ENCODE measurements around the gene ARL14EP.

ARL14EP gene

GRCh38 chr11:30326906-30327305, 4.0 kb downstream of the ARL14EP start:
- no peak for DNase-seq (ENCODE audit: low read depth)

DNA sequence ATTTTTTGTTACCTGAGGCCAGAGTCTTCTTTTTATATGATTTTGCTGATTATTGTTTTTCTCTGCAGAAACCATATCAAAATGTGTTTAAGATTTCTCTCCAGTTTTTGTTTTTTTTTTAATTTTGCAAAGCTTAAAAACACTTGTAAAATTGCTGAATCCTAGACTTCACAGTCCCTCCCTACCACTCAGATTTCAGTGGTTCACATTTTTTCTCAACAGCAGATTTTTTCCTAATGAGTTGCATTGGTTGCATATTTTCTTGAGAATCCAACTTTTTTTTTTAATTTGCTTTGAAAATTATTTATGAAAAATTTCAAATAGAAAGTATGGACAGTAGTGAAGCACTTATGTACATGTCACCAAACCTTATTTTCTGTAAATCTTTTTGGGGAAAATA, 5.8 kb downstream of the ARL14EP start:
- peak; percentile 39 for DNase-seq (ENCODE audit: low read depth)

DNA sequence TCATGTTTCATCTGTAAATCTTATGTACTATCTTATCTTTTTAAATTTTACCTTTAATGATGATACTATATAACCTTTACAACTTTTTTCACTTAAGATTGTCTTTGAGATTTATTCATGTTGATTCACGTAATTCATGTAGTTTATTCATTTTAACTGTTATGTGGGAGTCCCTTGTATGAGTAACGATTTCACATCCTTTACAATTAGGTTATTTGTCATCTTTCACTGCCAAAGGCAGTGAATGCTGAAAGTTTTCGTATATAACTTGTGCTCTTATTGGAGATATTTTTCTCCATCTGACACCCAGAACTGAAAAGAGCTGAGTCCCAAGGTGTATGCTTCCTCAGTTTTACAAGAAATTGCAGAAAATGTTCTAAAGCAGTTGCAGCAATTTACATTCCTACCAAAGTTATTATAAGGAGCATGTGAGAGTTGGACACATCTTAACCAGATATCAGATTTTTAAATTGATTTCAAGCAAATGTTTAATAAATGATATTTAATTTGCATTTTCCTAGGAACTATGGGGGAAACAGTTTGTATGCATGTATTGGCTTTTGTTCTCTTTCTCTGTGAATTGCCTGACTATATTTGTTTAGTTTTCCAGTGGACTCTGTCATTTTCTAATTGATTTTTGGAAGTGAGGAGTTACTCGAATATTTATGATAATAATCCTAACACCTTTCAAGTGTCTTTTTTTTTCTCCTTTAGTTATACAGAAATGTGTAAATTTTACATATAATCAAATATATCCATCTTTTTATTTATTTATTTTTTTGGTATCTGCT, 6.4 kb downstream of the ARL14EP start:
- no peak for DNase-seq (ENCODE audit: low read depth)

GRCh38 chr11:30333405-30333804, 10.5 kb downstream of the ARL14EP start:
- DNase-seq (ENCODE audit: low read depth): no peak

DNA sequence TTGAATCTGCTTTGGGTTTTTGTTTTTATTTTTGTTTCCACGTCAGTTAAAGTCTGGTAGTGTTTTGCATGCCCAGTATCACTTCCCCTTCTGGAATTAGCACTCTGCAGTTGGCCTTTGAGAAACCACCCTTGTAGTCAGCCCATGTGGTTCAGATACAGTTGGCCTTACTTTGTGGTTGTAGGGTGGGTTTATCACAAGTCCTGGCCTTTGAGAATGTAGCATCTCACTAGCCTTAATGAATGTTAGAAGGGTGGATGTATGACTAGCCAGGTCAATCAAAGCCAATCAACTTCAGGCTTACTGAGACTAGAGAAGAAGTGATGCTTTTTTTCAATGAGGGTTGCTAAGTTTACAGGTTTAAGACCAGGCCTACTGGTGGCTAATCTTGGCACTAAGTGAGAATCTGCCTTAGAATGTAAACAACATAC, 19.8 kb downstream of the ARL14EP start:
- no peak for DNase-seq (ENCODE audit: low read depth)

- DNase-seq (ENCODE audit: low read depth): no peak
Measured at GRCh38 chr11:30344085-30344484, 21.2 kb downstream of the ARL14EP start.

DNA sequence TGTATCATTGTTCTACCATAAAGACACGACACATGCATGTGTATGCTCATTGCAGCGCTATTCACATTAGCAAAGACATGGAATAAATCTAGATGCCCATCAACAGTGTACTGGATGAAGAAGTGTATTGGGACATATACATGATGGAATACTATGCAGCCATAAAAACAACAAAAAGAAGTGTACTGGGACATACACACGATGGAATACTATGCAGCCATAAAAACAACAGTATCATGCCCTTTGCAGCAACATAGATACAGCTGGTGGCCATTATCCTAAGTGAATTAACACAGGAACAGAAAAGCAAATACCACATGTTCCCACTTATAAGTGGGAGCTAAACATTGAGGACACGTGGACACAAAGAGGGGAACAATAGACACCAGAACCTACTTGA, 22.7 kb downstream of the ARL14EP start:
- no peak for DNase-seq (ENCODE audit: low read depth)

GRCh38 chr11:30346068-30346688, 23.3 kb downstream of the ARL14EP start:
- DNase-seq (ENCODE audit: low read depth): peak; percentile 32

DNA sequence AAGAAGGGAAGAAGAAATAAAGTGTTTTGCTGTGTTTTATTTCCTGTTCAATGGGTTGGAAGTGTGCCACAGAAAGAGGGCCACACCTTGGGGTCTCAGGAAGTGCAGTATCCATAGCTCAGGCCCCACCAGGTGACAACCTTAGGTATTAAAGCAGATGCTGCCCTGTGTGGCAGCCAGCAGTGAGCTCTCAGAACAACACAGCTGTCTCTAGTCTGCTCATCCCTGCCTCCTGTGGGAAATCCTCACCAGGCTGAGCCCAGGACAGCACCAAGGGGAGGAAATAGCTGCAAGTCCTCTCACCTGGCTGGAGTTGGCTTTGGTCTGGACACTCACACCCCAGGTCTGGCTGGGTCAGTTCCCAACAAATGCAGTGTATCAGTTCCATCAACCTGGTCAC, 25.1 kb downstream of the ARL14EP start:
- DNase-seq (ENCODE audit: low read depth): no peak

- DNase-seq (ENCODE audit: low read depth): no peak
Measured at GRCh38 chr11:30349885-30350284, 27.0 kb downstream of the ARL14EP start.

DNA sequence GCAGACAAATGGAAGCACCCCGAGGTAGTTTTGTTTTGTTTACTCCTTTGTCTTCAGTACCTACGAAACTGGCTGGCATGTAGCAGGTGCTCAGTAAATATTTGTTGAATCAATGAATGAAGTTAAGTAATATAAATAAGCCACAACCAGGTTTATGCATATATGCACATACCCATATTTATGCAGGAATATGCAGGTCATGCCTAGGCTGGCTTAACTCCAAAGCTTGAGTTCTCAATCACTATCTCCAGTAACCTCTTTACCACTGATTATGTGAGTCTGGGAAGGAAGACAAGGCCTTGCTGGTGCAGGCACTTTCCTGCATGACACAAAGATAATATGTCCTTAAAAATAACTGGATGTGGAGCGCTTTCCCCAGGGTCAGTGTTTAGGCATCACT, 27.5 kb downstream of the ARL14EP start:
- DNase-seq (ENCODE audit: low read depth): no peak

DNA sequence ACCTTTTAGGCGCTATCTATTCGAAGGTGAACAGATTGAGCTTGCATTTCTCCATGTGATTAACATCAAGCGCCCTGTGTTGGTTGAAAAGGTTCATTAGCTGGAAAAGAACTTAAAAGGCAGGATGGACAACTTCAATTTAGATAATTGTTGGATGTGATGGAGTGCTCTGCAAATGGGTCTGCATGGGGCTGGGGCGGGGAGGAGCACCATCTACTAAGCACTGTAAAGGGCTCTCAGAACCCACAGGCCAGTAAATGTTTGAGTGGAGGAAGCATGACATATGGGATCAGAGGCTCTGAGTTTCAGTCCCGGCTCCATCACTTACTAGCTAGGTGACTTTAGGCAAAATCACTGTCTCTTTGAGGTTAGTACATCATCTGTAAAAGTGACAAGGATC, 28.2 kb downstream of the ARL14EP start:
- DNase-seq (ENCODE audit: low read depth): no peak

- DNase-seq (ENCODE audit: low read depth): no peak
Measured at GRCh38 chr11:30356391-30356790, 33.5 kb downstream of the ARL14EP start.

DNA sequence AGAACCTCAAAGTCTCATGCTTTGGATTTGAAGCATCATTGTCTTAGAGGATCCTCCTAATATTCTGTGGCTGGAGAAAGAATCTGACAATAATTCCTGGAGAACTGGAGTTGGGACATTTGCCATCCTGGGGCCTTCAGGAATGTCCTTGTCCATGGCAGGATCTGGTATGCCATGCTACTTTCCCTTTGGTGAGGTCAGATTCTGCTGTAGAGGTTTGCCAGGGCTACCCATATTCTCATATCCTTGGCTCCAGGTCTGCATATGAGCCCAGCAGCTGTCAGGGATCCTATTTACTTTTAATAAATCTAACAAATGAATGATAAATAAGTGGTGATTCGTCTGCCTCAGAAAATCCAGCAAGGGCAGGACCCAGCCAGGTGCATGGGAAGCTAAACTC, 35.0 kb downstream of the ARL14EP start:
- no peak for DNase-seq (ENCODE audit: low read depth)

DNA sequence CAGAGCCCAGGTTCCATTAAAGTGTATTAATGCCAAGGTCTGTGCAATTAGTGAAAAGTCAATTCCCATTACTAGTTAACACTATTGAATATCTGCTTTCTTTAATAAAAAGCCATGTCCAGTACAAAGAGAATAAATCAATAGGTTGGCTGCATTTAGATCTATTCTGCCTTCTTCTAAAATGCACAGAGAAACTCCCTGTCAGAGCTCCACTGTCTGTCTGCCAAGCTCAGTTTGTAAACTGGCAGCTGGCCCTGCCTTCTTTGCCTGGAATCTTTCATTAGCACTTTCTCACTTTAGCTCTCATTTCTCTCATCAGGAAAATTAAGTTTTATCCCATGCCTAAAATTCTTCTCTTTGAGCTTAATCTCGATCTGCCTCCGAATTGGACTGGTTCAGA, 35.6 kb downstream of the ARL14EP start:
- no peak for DNase-seq (ENCODE audit: low read depth)

DNA sequence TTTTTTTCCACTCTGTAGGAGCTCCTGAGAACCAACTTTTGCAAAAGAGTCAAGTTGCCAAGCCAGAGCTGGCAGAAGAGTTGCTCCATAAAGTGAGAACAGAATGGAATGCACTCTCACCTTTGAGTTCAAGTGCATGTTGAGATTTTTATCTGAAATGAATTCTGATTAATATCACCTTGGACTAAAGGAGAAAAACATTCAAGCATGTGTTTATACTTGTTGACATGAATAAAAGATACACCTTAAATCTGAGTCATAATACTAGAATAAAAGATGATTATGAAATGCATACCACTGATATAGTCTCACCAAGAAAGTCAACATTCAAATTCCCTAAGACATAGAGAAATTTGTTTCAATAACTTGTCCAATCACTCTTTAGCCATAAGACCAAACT, 37.8 kb downstream of the ARL14EP start:
- no peak for DNase-seq (ENCODE audit: low read depth)

DNA sequence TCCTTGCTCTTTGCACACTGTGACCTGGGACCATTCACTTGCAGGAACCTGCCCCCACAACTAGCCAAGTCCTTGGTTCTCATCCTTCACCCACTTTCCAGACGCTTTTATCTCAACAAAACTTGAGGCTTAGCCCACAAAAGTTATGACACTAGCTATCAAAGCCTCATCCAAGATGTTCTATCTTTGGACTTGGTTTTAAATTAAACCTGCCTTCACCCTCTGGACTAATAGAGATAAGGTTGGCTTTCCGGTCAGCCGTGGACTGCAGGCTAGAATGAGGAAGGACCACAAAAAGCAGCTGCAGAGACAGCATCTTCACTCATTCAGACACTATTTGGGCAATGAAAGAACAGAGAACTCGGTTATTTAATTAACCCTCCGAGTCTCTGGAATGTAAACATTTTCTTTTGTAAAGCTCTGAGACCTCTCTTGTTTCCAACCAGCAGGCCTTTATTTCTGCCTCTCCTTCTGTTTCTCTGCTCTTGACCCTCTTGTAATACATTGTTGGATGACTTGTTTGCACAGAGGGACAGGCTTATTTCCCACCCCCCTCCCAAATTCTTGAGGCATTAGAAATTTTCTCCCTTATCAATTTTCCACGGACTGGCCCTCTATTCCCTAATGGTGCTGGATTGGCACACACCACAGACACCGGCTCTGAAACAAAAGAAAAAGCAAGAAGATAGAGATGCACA, 41.4 kb downstream of the ARL14EP start:
- no peak for DNase-seq (ENCODE audit: low read depth)

- DNase-seq (ENCODE audit: low read depth): no peak
Measured at GRCh38 chr11:30364837-30365482, 42.1 kb downstream of the ARL14EP start.

- no peak for DNase-seq (ENCODE audit: low read depth)
Measured at GRCh38 chr11:30365793-30366517, 43.1 kb downstream of the ARL14EP start.

- no peak for DNase-seq (ENCODE audit: low read depth)
Measured at GRCh38 chr11:30368394-30368793, 45.5 kb downstream of the ARL14EP start.

- no peak for DNase-seq (ENCODE audit: low read depth)
Measured at GRCh38 chr11:30370164-30370563, 47.3 kb downstream of the ARL14EP start.

GRCh38 chr11:30377347-30377746, 54.4 kb downstream of the ARL14EP start:
- DNase-seq (ENCODE audit: low read depth): no peak
